HG03139 (cell line): ENCODE measurements around the gene PCBP4.

ENCODE experiments used
- ATAC-seq: cut with Tn5 transposase; IDR thresholded peaks from one replicate; pipeline ENCODE4 v1.9.1; 2021; ENCODE audit not compliant: unreplicated experiment

PCBP4 gene

GRCh38 chr3:51967384-51968169 is at the start of gene PCBP4:
Gene PCBP4 (minus strand): TSS chr3:51967454. CDS start chr3:51961240, 6,214 bp downstream.
- ATAC-seq = no peak

GRCh38 chr3:52015438-52016228 is 48.4 kb upstream of the PCBP4 start:
- no peak for ATAC-seq

- no peak for ATAC-seq
These were observed 47.4 kb upstream of the PCBP4 start for GRCh38 chr3:52014613-52015012.

- ATAC-seq = no peak
These were observed 46.7 kb upstream of the PCBP4 start for GRCh38 chr3:52013802-52014598.

- ATAC-seq = no peak
These were observed 45.4 kb upstream of the PCBP4 start for GRCh38 chr3:52012699-52013098.

GRCh38 chr3:52010431-52010830 is 43.2 kb upstream of the PCBP4 start:
- ATAC-seq = no peak

GRCh38 chr3:52007291-52007690 is 40.0 kb upstream of the PCBP4 start:
- ATAC-seq = no peak

GRCh38 chr3:52006820-52007133 is 39.5 kb upstream of the PCBP4 start:
- no peak for ATAC-seq

- ATAC-seq = no peak
These were observed 39.0 kb upstream of the PCBP4 start for GRCh38 chr3:52006017-52006819.

- ATAC-seq = no peak
These were observed 38.3 kb upstream of the PCBP4 start for GRCh38 chr3:52005571-52005986.

GRCh38 chr3:52004906-52005395 is 37.7 kb upstream of the PCBP4 start:
- no peak for ATAC-seq

GRCh38 chr3:52004163-52004787 is 37.0 kb upstream of the PCBP4 start:
- ATAC-seq = no peak

- no peak for ATAC-seq
These were observed 35.5 kb upstream of the PCBP4 start for GRCh38 chr3:52002748-52003147.

- peak; percentile 64 for ATAC-seq
These were observed 34.3 kb upstream of the PCBP4 start for GRCh38 chr3:52001443-52001974.

- no peak for ATAC-seq
These were observed 32.6 kb upstream of the PCBP4 start for GRCh38 chr3:51999846-52000245.

- no peak for ATAC-seq
These were observed 31.5 kb upstream of the PCBP4 start for GRCh38 chr3:51998774-51999173.

GRCh38 chr3:51997935-51998596 is 30.8 kb upstream of the PCBP4 start:
- no peak for ATAC-seq

- ATAC-seq = no peak
These were observed 29.9 kb upstream of the PCBP4 start for GRCh38 chr3:51997172-51997571.
